Naive thymus-derived CD8-positive, alpha-beta T cell (primary cell): ENCODE measurements around the gene DAB2IP. TPM values are rescaled to one million over a fixed set of nuclear protein-coding genes. Genes with fewer than 3 reads are reported as not detected.
"Not testable (repeated sequence)": the region's sequence is repeated elsewhere in the genome, so short reads cannot be mapped to it uniquely, and the experiment has no call there.

Source experiments
- ATAC-seq, 2 donors: fragments of 150-1000 bp; cut with Tn5 transposase in 1 of 2; sonication (Bioruptor Pico), chemical (Tn5 transposase) in 1 of 2; 1 replicate in 1 of 2; 2 replicates in 1 of 2; pipeline ENCODE4 v1.10.0; 2021; ENCODE audit warnings: mild to moderate bottlenecking in 2 of 2, moderate library complexity in 2 of 2
- POLR2A ChIA-PET: fragments of 350-600 bp; sonication (Branson Sonifier 250); formaldehyde crosslinking; loops from one replicate; lab custom pipeline; 2021; ENCODE audit warnings: antibody characterized with exemption; lab: Charles Lee
- DNase-seq, 10 donors: peaks; one replicate each; pipeline versions ENCODE4 v3.0.0 to v3.0.0-alpha.2; 2020 to 2022
- H3K27ac Mint-ChIP-seq, 10 donors: one replicate each; pipeline ENCODE4 v1.8.0; 2020 to 2022; ENCODE audit warnings: mild to moderate bottlenecking in 10 of 10, mixed read lengths in 10 of 10, moderate library complexity in 4 of 10, inconsistent platforms in 1 of 10
- H3K27me3 Mint-ChIP-seq, 5 donors: one replicate each; pipeline ENCODE4 v1.8.0; 2021 to 2022; ENCODE audit warnings: mixed read lengths in 5 of 5
- H3K36me3 Mint-ChIP-seq, 3 donors: one replicate each; pipeline ENCODE4 v1.8.0; 2020 to 2022; ENCODE audit warnings: mixed read lengths in 3 of 3, mild to moderate bottlenecking in 2 of 3, inconsistent platforms in 1 of 3
- H3K4me1 Mint-ChIP-seq, 4 donors: one replicate each; pipeline ENCODE4 v1.8.0; 2021 to 2022; ENCODE audit warnings: mixed read lengths in 4 of 4
- H3K4me3 Mint-ChIP-seq, 10 donors: one replicate each; pipeline ENCODE4 v1.8.0; 2020 to 2022; ENCODE audit warnings: mild to moderate bottlenecking in 10 of 10, mixed read lengths in 10 of 10, moderate library complexity in 6 of 10, inconsistent platforms in 1 of 10
- H3K9me3 Mint-ChIP-seq, 9 donors: one replicate each; pipeline ENCODE4 v1.8.0; 2020 to 2022; ENCODE audit warnings: mixed read lengths in 9 of 9, mild to moderate bottlenecking in 3 of 9, inconsistent platforms in 1 of 9, moderate library complexity in 1 of 9
- polyA plus RNA-seq, 3 donors: library from polyadenylated mRNA; unstranded; fragments of 300-500 nt; fragmentation: Illumina TruSeq; gene quantifications; one replicate each; pipeline ENCODE4 v1.2.3, GENCODE V29; 2021
- total RNA-seq, 8 experiments: library from RNA in 2 of 8; stranded (reverse) in 2 of 8; gene quantifications; one replicate each; pipeline ENCODE4 v1.2.3 and lab custom pipeline; 2021 to 2026

Gene DAB2IP
- total and polyA plus RNA-seq, 5 experiments from 2014 or later, result not detected

DNA sequence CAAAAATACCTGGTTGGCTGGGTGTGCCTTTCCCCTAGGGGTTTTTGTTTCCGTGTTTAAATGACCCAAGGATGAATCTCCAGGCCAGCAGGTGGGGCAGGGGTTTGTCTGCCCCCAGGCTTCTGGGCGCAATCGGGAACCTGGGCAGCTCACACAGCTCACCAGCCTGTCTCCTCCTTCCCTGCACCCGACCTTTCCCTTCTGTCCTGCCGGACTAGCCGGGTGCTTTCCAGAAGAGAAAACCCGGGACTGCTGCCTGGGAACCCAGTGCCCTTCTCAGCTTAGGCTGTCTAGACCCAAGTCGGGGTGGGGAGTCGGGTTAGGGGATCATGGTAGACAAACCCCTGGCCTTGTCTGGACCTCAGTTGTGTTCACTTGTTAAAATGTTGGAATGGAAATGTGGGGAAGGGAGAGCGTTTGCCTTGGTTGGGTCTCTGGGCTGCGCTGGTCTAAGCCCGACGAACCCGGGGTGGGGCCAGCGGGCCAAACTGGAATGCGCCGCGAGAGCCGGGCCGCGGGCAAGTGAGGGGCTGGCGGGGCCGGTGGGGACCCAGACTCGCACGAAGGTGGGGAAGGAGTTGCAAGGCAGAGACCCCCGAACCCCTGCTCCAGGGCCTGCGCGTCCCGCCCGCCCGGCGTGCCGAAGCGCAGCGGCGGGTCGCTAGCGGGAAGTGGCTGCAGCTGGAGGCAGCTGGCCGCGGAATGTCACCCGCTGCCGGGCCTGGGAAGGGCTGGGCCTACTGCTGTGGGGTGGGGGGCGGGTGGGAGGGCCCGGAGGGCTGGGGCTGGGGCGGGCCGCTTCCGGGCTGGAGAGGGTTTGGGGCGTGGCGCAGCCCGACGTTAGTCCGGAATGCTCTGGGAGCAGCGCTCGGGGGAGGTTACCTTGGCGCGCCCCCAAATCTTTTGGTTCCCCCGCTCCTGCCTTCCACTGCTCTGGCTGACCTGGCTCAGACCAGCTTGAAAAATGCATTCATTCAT, 84.6 kb downstream of the DAB2IP start:
- H3K36me3 Mint-ChIP-seq, result no peaks in the 10 kb centered on the region
- H3K4me1 Mint-ChIP-seq, result peaks cover 7 to 29% (median 22%) of the 10 kb centered on the region in 4 donors
- peak overlapping the region in 9 of 10 donors; percentile 34 to 67 (median 55) for H3K4me3 Mint-ChIP-seq
- ATAC-seq, result no peak
- POLR2A ChIA-PET, result no interaction called here
- H3K27me3 Mint-ChIP-seq, result peaks cover 14 to 70% (median 35%) of the 10 kb centered on the region in 5 donors
- H3K9me3 Mint-ChIP-seq, result no peaks in the 10 kb centered on the region
- no peak for DNase-seq
- H3K27ac Mint-ChIP-seq, result peak overlapping the region in 2 of 10 donors; percentile 50 to 81

DNA sequence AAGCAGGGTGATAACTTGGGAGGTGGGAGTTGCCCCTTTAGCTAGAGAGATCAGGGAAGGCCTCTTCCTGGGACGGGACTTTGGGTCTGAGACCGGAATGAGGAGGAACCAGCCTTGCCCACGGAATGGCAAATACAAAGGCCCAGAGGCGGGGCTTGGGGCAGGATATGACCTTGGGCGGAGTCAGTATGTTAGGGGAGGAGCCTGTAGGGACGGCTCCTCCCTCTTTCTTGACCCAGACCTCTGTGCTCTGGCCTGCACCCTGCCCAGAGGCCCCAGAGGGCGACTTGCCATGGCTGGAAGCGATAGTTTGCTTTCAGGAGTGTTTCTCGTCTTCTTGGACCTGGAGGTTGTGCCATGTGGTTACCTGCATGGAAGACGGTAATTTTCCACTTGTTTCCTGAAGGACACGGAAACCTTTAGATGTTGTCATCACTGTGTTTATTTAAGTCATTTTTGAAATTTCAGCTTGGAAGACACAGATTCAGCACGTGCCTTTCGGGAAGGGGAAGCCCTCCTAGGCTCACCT, 85.6 kb downstream of the DAB2IP start:
- no peak for DNase-seq
- Mint-ChIP-seq H3K4me3 (peak overlapping the region in 8 of 10 donors; percentile 9 to 65 (median 49)), H3K27me3 (peaks cover 14 to 62% (median 35%) of the 10 kb centered on the region in 5 donors), H3K36me3 (no peaks in the 10 kb centered on the region), H3K4me1 (peaks cover 7 to 29% (median 22%) of the 10 kb centered on the region in 4 donors), H3K9me3 (no peaks in the 10 kb centered on the region), H3K27ac (peak overlapping the region in 1 of 10 donors; percentile 81)
- POLR2A ChIA-PET, result no interaction called here
- ATAC-seq, result no peak

DNA sequence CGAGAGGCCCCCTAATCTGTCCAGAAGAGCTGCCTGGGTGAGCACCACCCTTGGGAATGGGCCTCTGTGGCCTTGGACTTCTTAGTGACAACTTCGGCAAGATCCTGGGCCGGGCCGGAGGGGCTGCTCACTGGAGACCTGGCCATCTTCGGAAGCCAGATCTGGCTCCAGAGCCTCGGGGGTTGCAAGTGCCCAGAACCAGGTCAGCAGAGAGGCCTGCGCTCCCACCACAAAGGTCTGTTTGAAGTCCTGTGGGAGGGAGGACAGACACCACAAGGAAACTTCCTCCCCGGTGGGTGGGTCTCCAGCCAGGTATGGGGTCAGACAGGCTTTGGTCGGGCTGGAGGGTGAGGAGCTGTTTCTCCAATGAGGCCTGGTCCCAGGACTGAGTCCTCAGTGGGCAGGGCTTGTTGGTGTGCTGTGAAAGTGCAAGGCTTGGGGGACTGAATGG, 86.1 kb downstream of the DAB2IP start:
- H3K36me3 Mint-ChIP-seq, result no peaks in the 10 kb centered on the region
- no peak overlapping the region for H3K4me3 Mint-ChIP-seq
- no peak for ATAC-seq
- POLR2A ChIA-PET, result no interaction called here
- no peaks in the 10 kb centered on the region for H3K9me3 Mint-ChIP-seq
- H3K27ac Mint-ChIP-seq, result no peak overlapping the region
- no peak for DNase-seq
- H3K4me1 Mint-ChIP-seq, result peaks cover 4 to 24% (median 18%) of the 10 kb centered on the region in 4 donors
- peaks cover 14 to 57% (median 33%) of the 10 kb centered on the region in 5 donors for H3K27me3 Mint-ChIP-seq

DNA sequence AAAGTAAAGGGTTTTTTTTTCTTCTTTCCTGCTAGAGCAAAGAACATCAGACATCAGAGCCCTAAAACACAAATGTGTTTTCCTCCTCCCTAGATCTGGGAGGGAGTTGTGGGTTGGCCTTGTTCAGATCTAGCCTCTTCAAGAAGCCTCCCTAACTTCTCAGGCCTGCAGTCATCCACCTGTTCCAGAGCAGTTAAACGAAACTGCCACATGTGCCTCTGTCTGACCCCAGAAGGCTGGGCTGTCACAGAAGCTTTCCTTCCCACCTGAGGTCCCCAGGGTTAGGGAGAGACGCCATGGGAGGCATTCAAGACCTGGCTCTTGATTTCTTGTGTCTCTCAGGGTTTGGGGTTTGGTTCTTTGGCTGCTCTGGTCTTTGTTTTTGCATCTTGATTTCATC, 87.0 kb downstream of the DAB2IP start:
- peak overlapping the region in 1 of 10 donors; percentile 59 for H3K27ac Mint-ChIP-seq
- H3K27me3 Mint-ChIP-seq, result peaks cover 12 to 50% (median 30%) of the 10 kb centered on the region in 5 donors
- POLR2A ChIA-PET, result no interaction called here
- no peak for DNase-seq
- H3K36me3 Mint-ChIP-seq, result no peaks in the 10 kb centered on the region
- peaks cover 4 to 18% (median 12%) of the 10 kb centered on the region in 4 donors for H3K4me1 Mint-ChIP-seq
- no peak for ATAC-seq
- H3K4me3 Mint-ChIP-seq, result no peak overlapping the region
- no peaks in the 10 kb centered on the region for H3K9me3 Mint-ChIP-seq

DNA sequence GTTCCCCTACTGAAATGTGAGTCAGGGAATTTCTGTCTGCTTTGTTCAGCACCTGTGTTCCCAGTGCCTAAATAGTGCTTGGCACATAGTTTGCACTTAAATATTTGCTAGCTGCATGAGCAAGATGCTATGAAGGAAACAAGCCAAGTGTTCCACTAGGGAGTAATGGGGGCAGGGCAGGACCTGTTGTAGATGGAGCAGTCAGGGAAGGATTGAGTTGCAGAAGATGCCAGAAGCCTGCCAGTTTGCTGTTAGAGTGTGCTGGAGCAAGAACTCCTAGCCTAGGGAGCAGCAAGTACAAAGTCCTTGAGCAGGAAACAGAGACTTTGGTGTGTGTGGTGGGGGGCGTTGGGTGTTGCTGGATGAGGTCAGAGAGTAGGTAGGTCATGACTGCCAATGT, 87.5 kb downstream of the DAB2IP start:
- no peaks in the 10 kb centered on the region for H3K36me3 Mint-ChIP-seq
- peaks cover 4 to 18% (median 11%) of the 10 kb centered on the region in 4 donors for H3K4me1 Mint-ChIP-seq
- DNase-seq, result no peak
- H3K4me3 Mint-ChIP-seq, result no peak overlapping the region
- peaks cover 9 to 45% (median 26%) of the 10 kb centered on the region in 5 donors for H3K27me3 Mint-ChIP-seq
- no peaks in the 10 kb centered on the region for H3K9me3 Mint-ChIP-seq
- POLR2A ChIA-PET, result no interaction called here
- peak overlapping the region in 1 of 10 donors; percentile 15 for H3K27ac Mint-ChIP-seq
- ATAC-seq, result no peak

DNA sequence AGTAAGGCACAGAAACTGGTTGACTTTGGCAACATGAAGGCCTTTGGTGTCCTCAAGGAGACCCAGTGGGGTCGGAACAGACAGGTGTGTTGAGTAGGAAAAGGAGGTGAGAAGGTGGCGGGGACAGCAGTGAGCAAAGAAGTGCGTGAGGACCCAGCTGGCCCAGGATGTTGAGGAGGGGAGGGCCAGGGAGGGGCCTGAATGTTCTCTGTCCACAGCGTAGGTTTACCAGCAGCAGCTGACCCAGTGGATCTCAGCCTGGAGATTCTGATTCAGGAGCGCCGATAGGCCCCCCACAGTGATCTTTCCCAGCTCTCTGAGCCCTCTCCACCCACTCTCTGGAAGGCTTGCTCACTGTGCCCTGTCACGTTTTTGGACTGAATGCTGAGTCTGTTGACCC, 88.5 kb downstream of the DAB2IP start:
- H3K4me3 Mint-ChIP-seq, result no peak overlapping the region
- H3K27ac Mint-ChIP-seq, result no peak overlapping the region
- no peaks in the 10 kb centered on the region for H3K9me3 Mint-ChIP-seq
- ATAC-seq, result no peak
- peaks cover 4 to 16% (median 9%) of the 10 kb centered on the region in 4 donors for H3K4me1 Mint-ChIP-seq
- peaks cover 5 to 35% (median 18%) of the 10 kb centered on the region in 5 donors for H3K27me3 Mint-ChIP-seq
- DNase-seq, result no peak
- H3K36me3 Mint-ChIP-seq, result no peaks in the 10 kb centered on the region
- POLR2A ChIA-PET, result no interaction called here

DNA sequence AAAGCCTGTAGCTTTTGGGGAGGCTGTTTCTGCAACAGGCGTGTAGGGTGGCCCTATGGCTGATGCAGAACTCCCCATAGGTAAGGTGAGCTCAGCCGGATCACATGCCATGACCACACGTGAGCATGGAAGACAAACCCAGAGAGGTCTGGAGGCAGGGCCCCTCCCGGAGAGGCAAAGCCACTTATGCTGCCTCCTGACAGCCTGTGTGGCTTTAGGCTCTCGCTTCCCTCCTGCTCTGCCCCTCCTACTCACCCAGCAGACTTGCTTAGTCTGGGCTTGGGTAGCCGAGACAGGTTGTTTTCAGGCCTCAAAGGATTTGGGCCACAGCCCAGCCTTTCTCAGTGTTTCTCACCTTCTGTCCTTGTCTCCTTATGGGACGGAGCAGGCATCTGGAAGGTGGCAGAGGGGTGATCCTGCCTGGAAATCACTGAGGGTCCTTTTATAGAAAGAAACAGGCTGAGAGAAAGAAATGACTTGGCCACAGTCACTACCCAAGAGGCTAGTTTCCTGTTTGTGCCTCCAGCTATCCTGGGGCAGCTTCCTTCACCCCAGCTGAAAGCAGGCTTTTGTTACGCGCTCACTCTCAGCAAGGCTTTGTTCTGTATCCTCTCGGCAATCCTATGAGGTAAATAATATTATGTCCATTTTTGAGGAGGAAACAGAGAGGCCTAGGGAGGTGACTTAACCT, 89.9 kb downstream of the DAB2IP start:
- ATAC-seq (no peak), DNase-seq (no peak)
- Mint-ChIP-seq H3K4me3 (no peak overlapping the region), H3K27me3 (peaks cover 3 to 21% (median 6%) of the 10 kb centered on the region in 5 donors), H3K4me1 (peaks cover 3 to 5% (median 4%) of the 10 kb centered on the region in 4 donors), H3K36me3 (no peaks in the 10 kb centered on the region), H3K9me3 (no peaks in the 10 kb centered on the region), H3K27ac (no peak overlapping the region)
- POLR2A ChIA-PET, result no interaction called here

DNA sequence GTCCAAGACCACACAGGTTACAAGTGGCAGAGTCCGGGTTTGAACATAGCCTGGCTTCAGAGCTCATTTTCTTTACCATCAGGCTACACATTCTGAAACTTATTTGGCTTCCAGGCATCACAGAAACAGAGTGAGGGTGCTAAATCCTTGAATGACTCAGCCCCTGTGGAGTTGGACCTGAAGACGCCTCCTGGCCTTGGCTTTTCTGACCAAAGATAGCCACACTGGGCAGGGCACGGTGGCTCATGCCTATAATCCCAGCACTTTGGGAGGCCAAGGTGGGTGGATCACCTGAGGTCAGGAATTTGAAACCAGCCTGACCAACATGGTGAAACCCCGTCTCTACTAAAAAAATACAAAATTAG, 90.5 kb downstream of the DAB2IP start:
- DNase-seq, H3K4me3 Mint-ChIP-seq, POLR2A ChIA-PET, ATAC-seq, H3K36me3 Mint-ChIP-seq, H3K4me1 Mint-ChIP-seq, H3K27ac Mint-ChIP-seq, H3K9me3 Mint-ChIP-seq: not testable (repeated sequence)
- peaks cover 0 to 15% (median 2%) of the 10 kb centered on the region in 5 donors for H3K27me3 Mint-ChIP-seq

DNA sequence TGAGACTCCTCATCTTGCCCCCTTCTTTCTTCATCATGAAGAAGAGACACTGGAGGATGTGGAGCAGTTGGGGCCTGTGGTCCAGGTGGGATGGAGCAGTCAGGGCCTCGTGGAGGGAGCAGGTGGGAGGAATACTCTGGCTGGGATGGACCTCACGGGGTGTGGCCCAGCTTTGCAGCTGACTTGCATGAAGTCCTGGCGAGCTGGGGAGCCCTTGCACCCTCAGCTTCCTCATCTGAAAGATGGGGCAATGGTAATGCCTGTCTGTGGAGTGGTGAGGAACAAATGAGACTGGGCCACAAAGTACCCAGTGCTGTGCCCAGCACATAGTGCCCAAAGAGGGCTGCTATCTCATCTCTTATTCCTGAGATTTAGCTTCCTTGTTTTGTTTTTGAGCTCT, 91.5 kb downstream of the DAB2IP start:
- Mint-ChIP-seq H3K36me3 (no peaks in the 10 kb centered on the region), H3K27ac (no peak overlapping the region), H3K27me3 (peaks cover 0 to 13% (median 2%) of the 10 kb centered on the region in 5 donors), H3K4me3 (no peak overlapping the region), H3K4me1 (peaks cover 7 to 12% (median 10%) of the 10 kb centered on the region in 4 donors), H3K9me3 (no peaks in the 10 kb centered on the region)
- POLR2A ChIA-PET, result no interaction called here
- no peak for ATAC-seq
- no peak for DNase-seq

DNA sequence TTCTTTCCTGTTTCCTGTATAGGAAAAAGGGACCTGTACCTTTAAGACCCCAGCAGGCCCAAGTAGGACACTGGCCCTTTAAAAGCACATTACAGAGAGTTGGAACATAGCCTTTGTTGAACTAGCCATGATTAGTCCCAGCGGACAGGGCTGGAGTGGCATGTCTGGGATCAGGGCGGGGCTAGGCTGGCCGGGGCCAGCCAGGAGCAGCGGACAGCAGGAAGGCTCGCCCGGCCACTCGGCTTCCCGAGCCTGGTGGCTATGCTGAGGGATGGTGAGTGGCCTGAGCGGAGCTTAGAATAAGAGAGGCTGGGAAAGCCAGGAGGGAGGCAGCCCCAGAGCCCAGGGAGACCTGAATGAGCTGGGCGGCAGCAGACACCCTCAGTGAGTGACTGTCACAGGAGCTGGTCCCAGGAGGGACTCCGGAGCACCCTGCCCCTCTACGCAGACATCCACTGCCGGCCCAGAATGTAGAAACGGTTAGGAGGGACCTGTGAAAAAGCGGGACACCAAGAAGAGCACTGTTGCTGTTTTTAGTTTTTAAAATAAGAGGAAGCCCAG, 92.1 kb downstream of the DAB2IP start:
- Mint-ChIP-seq H3K9me3 (no peaks in the 10 kb centered on the region), H3K27ac (no peak overlapping the region), H3K4me3 (no peak overlapping the region), H3K4me1 (peaks cover 13 to 18% (median 15%) of the 10 kb centered on the region in 4 donors), H3K36me3 (no peaks in the 10 kb centered on the region), H3K27me3 (peaks cover 0 to 13% (median 2%) of the 10 kb centered on the region in 5 donors)
- no peak for DNase-seq
- ATAC-seq, result no peak
- POLR2A ChIA-PET, result no interaction called here

DNA sequence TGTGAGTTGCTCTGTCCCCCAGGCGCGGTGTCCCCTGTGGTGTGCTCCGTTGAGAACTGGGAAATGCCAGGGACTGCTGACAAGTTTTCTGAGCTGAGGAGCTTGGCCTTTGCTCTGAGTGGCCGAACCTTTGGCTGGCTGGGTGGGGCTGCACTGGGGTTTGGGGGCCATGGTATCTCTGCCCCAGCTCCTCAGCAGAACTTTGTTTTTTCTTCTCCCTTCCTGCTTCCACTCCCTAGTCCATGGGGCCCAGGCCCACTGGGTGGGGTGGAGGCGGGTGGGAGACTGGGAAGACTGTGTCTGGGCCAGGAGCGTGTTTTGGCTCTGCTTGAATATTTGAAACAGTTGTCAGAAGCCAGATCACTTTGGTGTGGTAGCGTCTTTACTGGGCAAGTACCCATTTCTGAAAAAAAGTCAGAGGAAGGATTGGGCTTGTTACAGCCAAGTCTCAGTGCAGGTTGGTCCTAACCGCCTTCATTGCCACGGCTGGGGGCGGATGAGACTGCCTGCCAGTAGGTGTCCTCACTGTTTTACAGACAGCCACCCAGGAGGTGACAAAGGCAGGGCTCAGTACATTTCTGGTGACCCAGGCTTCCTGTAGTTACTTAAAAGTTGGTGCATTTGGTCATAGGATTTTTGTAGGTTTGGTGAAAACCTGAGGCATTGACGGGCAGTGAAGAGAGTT, 92.7 kb downstream of the DAB2IP start:
- H3K9me3 Mint-ChIP-seq, result no peaks in the 10 kb centered on the region
- H3K27ac Mint-ChIP-seq, result no peak overlapping the region
- DNase-seq (peak in 7 of 10 donors; percentile 21 to 45 (median 35)), ATAC-seq (peak; percentile 59 to 81)
- POLR2A ChIA-PET, result no interaction called here
- peaks cover 0 to 8% (median 0%) of the 10 kb centered on the region in 5 donors for H3K27me3 Mint-ChIP-seq
- H3K4me3 Mint-ChIP-seq, result no peak overlapping the region
- H3K4me1 Mint-ChIP-seq, result peaks cover 16 to 22% (median 18%) of the 10 kb centered on the region in 4 donors
- H3K36me3 Mint-ChIP-seq, result no peaks in the 10 kb centered on the region
